Stomach (tissue), 9 donors: ENCODE measurements around the gene MUC5B. TPM values are rescaled to one million over a fixed set of nuclear protein-coding genes. Genes with fewer than 3 reads are reported as not detected.

ENCODE experiments used
- DNase-seq, 2 donors: peaks; one replicate each; pipeline versions ENCODE4 v3.0.0 to v3.0.0-alpha.2; 2013 to 2019
- H3K27ac ChIP-seq, 5 donors: fragments of 200-600 bp in 4 of 5; sonication (generic) in 4 of 5; one replicate each; pipeline ENCODE4 v1.5.1; 2013 to 2019; ENCODE audit warnings: mild to moderate bottlenecking in 1 of 5, moderate library complexity in 1 of 5
- H3K27me3 ChIP-seq, 3 donors: fragments of 200-600 bp; sonication (generic); one replicate each; pipeline ENCODE4 v1.5.1; 2017 to 2019; ENCODE audit warnings: mixed run types in 1 of 3
- H3K36me3 ChIP-seq, 4 donors: fragments of 200-600 bp; sonication (generic); 1 replicate in 3 of 4; 2 replicates in 1 of 4; pipeline ENCODE4 v1.5.1; 2016 to 2019
- H3K4me1 ChIP-seq, 4 donors: fragments of 200-600 bp; sonication (generic); one replicate each; pipeline ENCODE4 v1.5.1; 2016 to 2019
- H3K4me3 ChIP-seq, 4 donors: fragments of 200-600 bp; sonication (generic) in 3 of 4; one replicate each; pipeline ENCODE4 v1.5.1; 2016 to 2019; ENCODE audit warnings: mild to moderate bottlenecking in 1 of 4
- H3K9me3 ChIP-seq, 4 donors: fragments of 200-600 bp; sonication (generic); one replicate each; pipeline ENCODE4 v1.5.1; 2016 to 2019
- EP300 ChIP-seq: sonication (generic); formaldehyde crosslinking; IDR thresholded peaks from one replicate; pipeline ENCODE4 v1.6.1; 2017; ENCODE audit warnings: antibody characterized with exemption
- POLR2A ChIP-seq, 4 donors: fragments of 450-650 bp; IDR thresholded peaks; one replicate each; pipeline ENCODE4 v1.6.1; 2016; ENCODE audit warnings: antibody characterized with exemption in 4 of 4, control low read depth in 2 of 4, mild to moderate bottlenecking in 1 of 4, moderate library complexity in 1 of 4
- POLR2AphosphoS5 ChIP-seq, 3 donors: sonication (generic); formaldehyde crosslinking; IDR thresholded peaks; one replicate each; pipeline ENCODE4 v1.6.1; 2016; ENCODE audit warnings: antibody characterized with exemption in 3 of 3
- WGBS, 5 donors: extraction: QIAGEN DNeasy Blood & Tissue Kit in 3 of 5; methylation state at CpG; one replicate each; pipeline versions ENCODE4 v1.1.5 to v1.1.7; 2013 to 2018; 5-methylcytosine and 5-hydroxymethylcytosine counted together
- intact Hi-C: fragments of 100-400 bp; cut with DNase I; formaldehyde crosslinking; loops from one replicate; pipeline ENCODE4 v1.15.1; 2023; ENCODE audit warnings: low total_unique reads
- polyA plus RNA-seq, 3 donors: library from polyadenylated mRNA; stranded (reverse); fragments of 200-250 nt; gene quantifications; one replicate each; pipeline ENCODE4 v1.2.3, GENCODE V29; 2013
- total RNA-seq, 5 donors: library from RNA; depleted of rRNA; stranded (reverse); fragments of >200 nt; gene quantifications; one replicate each; pipeline versions ENCODE4 v1.1.0 to v1.2.3, GENCODE V29; 2014 to 2016
- TF ChIP-seq, protein P1 (sequence below), 7 experiments: fragments of 450-650 bp in 4 of 7; fragments of 200-600 bp in 3 of 7; sonication (generic) in 3 of 7; IDR thresholded peaks; one replicate each; pipeline ENCODE4 v1.5.1; 2016 to 2019; ENCODE audit warnings: antibody characterized with exemption in 7 of 7, control low read depth in 2 of 7, mild to moderate bottlenecking in 1 of 7
- donor health status: healthy with polysubstance abuse.
- donor health status: Bipolar disorder and iron deficiency.
- donor health status: healthy.

The MUC5B gene
- total and polyA plus RNA-seq, 8 donors: under 0.01 to 516 (median 6.6) TPM

DNA sequence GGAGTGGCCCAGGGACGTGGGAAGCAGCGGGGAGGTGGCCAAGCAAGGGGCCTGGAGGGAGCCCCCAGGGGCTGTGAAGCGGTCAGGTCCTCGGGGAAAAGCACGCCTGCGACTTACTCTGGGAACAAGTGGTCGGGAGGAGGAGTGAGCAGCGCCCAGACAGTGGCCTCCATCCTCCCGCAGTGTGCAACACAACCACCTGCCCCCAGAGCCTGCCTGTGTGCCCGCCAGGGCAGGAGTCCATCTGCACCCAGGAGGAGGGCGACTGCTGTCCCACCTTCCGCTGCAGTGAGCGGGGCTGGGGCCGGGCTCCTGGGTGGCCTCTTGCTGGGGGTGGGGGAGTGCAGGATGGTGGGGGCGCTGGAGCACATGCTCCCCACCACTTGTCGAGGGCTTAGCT lies 35.0 kb downstream of the MUC5B start:
- Histone ChIP-seq H3K9me3 (no peaks in the 10 kb centered on the region), H3K27me3 (no peaks in the 10 kb centered on the region), H3K4me1 (peaks cover 12 to 21% (median 15%) of the 10 kb centered on the region in 4 donors), H3K27ac (no peak overlapping the region), H3K36me3 (no peaks in the 10 kb centered on the region), H3K4me3 (no peak overlapping the region)
- 72 to 92% (median 86%) methylated on average over 7 to 16 of the region's 16 CpGs for WGBS, 5 donors
- no peak for DNase-seq
- intact Hi-C loops: no loop called here
- TF ChIP-seq POLR2AphosphoS5 (IDR thresholded peaks at IDR 0.05): no peak
- TF ChIP-seq, protein P1, sequence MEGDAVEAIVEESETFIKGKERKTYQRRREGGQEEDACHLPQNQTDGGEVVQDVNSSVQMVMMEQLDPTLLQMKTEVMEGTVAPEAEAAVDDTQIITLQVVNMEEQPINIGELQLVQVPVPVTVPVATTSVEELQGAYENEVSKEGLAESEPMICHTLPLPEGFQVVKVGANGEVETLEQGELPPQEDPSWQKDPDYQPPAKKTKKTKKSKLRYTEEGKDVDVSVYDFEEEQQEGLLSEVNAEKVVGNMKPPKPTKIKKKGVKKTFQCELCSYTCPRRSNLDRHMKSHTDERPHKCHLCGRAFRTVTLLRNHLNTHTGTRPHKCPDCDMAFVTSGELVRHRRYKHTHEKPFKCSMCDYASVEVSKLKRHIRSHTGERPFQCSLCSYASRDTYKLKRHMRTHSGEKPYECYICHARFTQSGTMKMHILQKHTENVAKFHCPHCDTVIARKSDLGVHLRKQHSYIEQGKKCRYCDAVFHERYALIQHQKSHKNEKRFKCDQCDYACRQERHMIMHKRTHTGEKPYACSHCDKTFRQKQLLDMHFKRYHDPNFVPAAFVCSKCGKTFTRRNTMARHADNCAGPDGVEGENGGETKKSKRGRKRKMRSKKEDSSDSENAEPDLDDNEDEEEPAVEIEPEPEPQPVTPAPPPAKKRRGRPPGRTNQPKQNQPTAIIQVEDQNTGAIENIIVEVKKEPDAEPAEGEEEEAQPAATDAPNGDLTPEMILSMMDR (IDR thresholded peaks at IDR 0.05): no peak
- no peak for TF ChIP-seq POLR2A (IDR thresholded peaks at IDR 0.05)
- TF ChIP-seq EP300: no peak

GRCh38 chr11:1258401-1259075 lies 35.7 kb downstream of the MUC5B start:
- Histone ChIP-seq H3K27me3 (no peaks in the 10 kb centered on the region), H3K27ac (no peak overlapping the region), H3K4me3 (no peak overlapping the region), H3K4me1 (peaks cover 16 to 27% (median 21%) of the 10 kb centered on the region in 4 donors), H3K36me3 (no peaks in the 10 kb centered on the region), H3K9me3 (no peaks in the 10 kb centered on the region)
- no peak for DNase-seq
- intact Hi-C loops: no loop called here
- 63 to 80% (median 72%) methylated on average over 6 to 13 of the region's 13 CpGs for WGBS, 5 donors
- TF ChIP-seq EP300 (no peak), POLR2AphosphoS5 (IDR thresholded peaks at IDR 0.05) (no peak), POLR2A (IDR thresholded peaks at IDR 0.05) (no peak)
- TF ChIP-seq, protein P1 (IDR thresholded peaks at IDR 0.05): no peak

GRCh38 chr11:1259076-1259461 lies 36.2 kb downstream of the MUC5B start:
- Histone ChIP-seq H3K4me3 (no peak overlapping the region), H3K9me3 (no peaks in the 10 kb centered on the region), H3K36me3 (no peaks in the 10 kb centered on the region), H3K27me3 (no peaks in the 10 kb centered on the region), H3K4me1 (peaks cover 16 to 27% (median 23%) of the 10 kb centered on the region in 4 donors), H3K27ac (no peak overlapping the region)
- no peak for TF ChIP-seq POLR2A (IDR thresholded peaks at IDR 0.05)
- TF ChIP-seq EP300: no peak
- TF ChIP-seq, protein P1 (IDR thresholded peaks at IDR 0.05): no peak
- TF ChIP-seq POLR2AphosphoS5 (IDR thresholded peaks at IDR 0.05): no peak
- intact Hi-C loops: no loop called here
- 48 to 72% (median 67%) methylated on average over 5 to 7 of the region's 7 CpGs; no CpG with 5 or more reads in 1 of the 5 donors for WGBS, 5 donors
- no peak for DNase-seq

- Histone ChIP-seq H3K36me3 (no peaks in the 10 kb centered on the region), H3K4me3 (no peak overlapping the region), H3K4me1 (peaks cover 16 to 29% (median 24%) of the 10 kb centered on the region in 4 donors), H3K9me3 (no peaks in the 10 kb centered on the region), H3K27me3 (no peaks in the 10 kb centered on the region), H3K27ac (no peak overlapping the region)
- WGBS, 5 donors: 73 to 92% (median 85%) methylated on average over 3 to 9 of the region's 9 CpGs
- TF ChIP-seq POLR2A (IDR thresholded peaks at IDR 0.05) (no peak), POLR2AphosphoS5 (IDR thresholded peaks at IDR 0.05) (no peak), EP300 (no peak)
- TF ChIP-seq, protein P1 (IDR thresholded peaks at IDR 0.05): no peak
- intact Hi-C loops: no loop called here
- no peak for DNase-seq
Measured at GRCh38 chr11:1259561-1259960, 36.7 kb downstream of the MUC5B start.
